Hematopoietic multipotent progenitor cell treated with erythropoietin and hydrocortisone succinate and interleukin-3 and kit ligand, for 6 days (in vitro differentiated cells): Measurements from ENCODE around the gene PARD3B.

Source experiments
- DNase-seq: peaks from one replicate; pipeline ENCODE4 v3.0.0-alpha.2; 2015

Gene PARD3B

GRCh38 chr2:205235434-205235833 lies 690.2 kb downstream of the PARD3B start:
- DNase-seq, result no peak

- DNase-seq, result no peak
Measured at GRCh38 chr2:205237524-205237923, 692.2 kb downstream of the PARD3B start.

- DNase-seq, result no peak
Measured at GRCh38 chr2:205245001-205245400, 699.7 kb downstream of the PARD3B start.

- no peak for DNase-seq
Measured at GRCh38 chr2:205245652-205246051, 700.4 kb downstream of the PARD3B start.

GRCh38 chr2:205259121-205259520 lies 713.8 kb downstream of the PARD3B start:
- DNase-seq, result no peak

- DNase-seq, result no peak
Measured at GRCh38 chr2:205261516-205262020, 716.3 kb downstream of the PARD3B start.

- no peak for DNase-seq
Measured at GRCh38 chr2:205267323-205267722, 722.0 kb downstream of the PARD3B start.

GRCh38 chr2:205270689-205271088 lies 725.4 kb downstream of the PARD3B start:
- no peak for DNase-seq

- DNase-seq, result no peak
Measured at GRCh38 chr2:205273148-205273547, 727.9 kb downstream of the PARD3B start.

- no peak for DNase-seq
Measured at GRCh38 chr2:205273627-205274026, 728.4 kb downstream of the PARD3B start.

- no peak for DNase-seq
Measured at GRCh38 chr2:205274801-205275200, 729.5 kb downstream of the PARD3B start.

- no peak for DNase-seq
Measured at GRCh38 chr2:205276116-205276777, 731.0 kb downstream of the PARD3B start.

GRCh38 chr2:205280596-205281236 lies 735.4 kb downstream of the PARD3B start:
- no peak for DNase-seq

- no peak for DNase-seq
Measured at GRCh38 chr2:205283736-205284270, 738.5 kb downstream of the PARD3B start.

GRCh38 chr2:205284334-205284733 lies 739.1 kb downstream of the PARD3B start:
- no peak for DNase-seq

- no peak for DNase-seq
Measured at GRCh38 chr2:205287316-205287715, 742.0 kb downstream of the PARD3B start.

- DNase-seq, result no peak
Measured at GRCh38 chr2:205288686-205289085, 743.4 kb downstream of the PARD3B start.

- DNase-seq, result no peak
Measured at GRCh38 chr2:205290299-205290698, 745.0 kb downstream of the PARD3B start.

GRCh38 chr2:205292665-205293295 lies 747.5 kb downstream of the PARD3B start:
- no peak for DNase-seq

- DNase-seq, result peak; percentile 19
Measured at GRCh38 chr2:205293559-205293958, 748.3 kb downstream of the PARD3B start.

GRCh38 chr2:205296959-205297358 lies 751.7 kb downstream of the PARD3B start:
- no peak for DNase-seq

GRCh38 chr2:205297368-205297767 lies 752.1 kb downstream of the PARD3B start:
- DNase-seq, result no peak

- DNase-seq, result no peak
Measured at GRCh38 chr2:205297846-205298245, 752.6 kb downstream of the PARD3B start.

- DNase-seq, result no peak
Measured at GRCh38 chr2:205311201-205311600, 765.9 kb downstream of the PARD3B start.
